Measurements from ENCODE around the gene RPTOR. TPM values are rescaled to one million over a fixed set of nuclear protein-coding genes. Genes with fewer than 3 reads are reported as not detected.

The RPTOR gene
- total RNA-seq, 1 donor from 2014 or later, result 18.8 TPM

GRCh38 chr17:80633994-80634566, 89.4 kb downstream of the RPTOR start:
- ATAC-seq (no peak), DNase-seq (ENCODE audit: low spot score) (no peak)

- no peak for ATAC-seq
- DNase-seq (ENCODE audit: low spot score), result no peak
These were observed 91.9 kb downstream of the RPTOR start for GRCh38 chr17:80636361-80637018.

GRCh38 chr17:80637048-80637781, 92.6 kb downstream of the RPTOR start:
- ATAC-seq (no peak), DNase-seq (ENCODE audit: low spot score) (peak; percentile 42)

GRCh38 chr17:80639658-80640057, 95.0 kb downstream of the RPTOR start:
- DNase-seq (ENCODE audit: low spot score), result no peak
- ATAC-seq, result no peak

GRCh38 chr17:80640366-80641084, 95.9 kb downstream of the RPTOR start:
- ATAC-seq (no peak), DNase-seq (ENCODE audit: low spot score) (no peak)

GRCh38 chr17:80643326-80644099, 98.9 kb downstream of the RPTOR start:
- ATAC-seq, result no peak
- no peak for DNase-seq (ENCODE audit: low spot score)

GRCh38 chr17:80644536-80644935, 99.9 kb downstream of the RPTOR start:
- ATAC-seq (no peak), DNase-seq (ENCODE audit: low spot score) (no peak)

- ATAC-seq, result no peak
- DNase-seq (ENCODE audit: low spot score), result no peak
These were observed 101.2 kb downstream of the RPTOR start for GRCh38 chr17:80645706-80646325.

- no peak for ATAC-seq
- no peak for DNase-seq (ENCODE audit: low spot score)
These were observed 101.7 kb downstream of the RPTOR start for GRCh38 chr17:80646328-80646727.

GRCh38 chr17:80647746-80648145, 103.1 kb downstream of the RPTOR start:
- no peak for ATAC-seq
- no peak for DNase-seq (ENCODE audit: low spot score)

GRCh38 chr17:80649200-80649644, 104.6 kb downstream of the RPTOR start:
- DNase-seq (ENCODE audit: low spot score) (no peak), ATAC-seq (no peak)

- DNase-seq (ENCODE audit: low spot score), result no peak
- ATAC-seq, result no peak
These were observed 105.2 kb downstream of the RPTOR start for GRCh38 chr17:80649672-80650330.

GRCh38 chr17:80650331-80650672, 105.7 kb downstream of the RPTOR start:
- DNase-seq (ENCODE audit: low spot score) (no peak), ATAC-seq (no peak)

GRCh38 chr17:80650751-80651518, 106.3 kb downstream of the RPTOR start:
- DNase-seq (ENCODE audit: low spot score), result no peak
- no peak for ATAC-seq

GRCh38 chr17:80652756-80653330, 108.2 kb downstream of the RPTOR start:
- DNase-seq (ENCODE audit: low spot score), result no peak
- ATAC-seq, result no peak

- DNase-seq (ENCODE audit: low spot score) (no peak), ATAC-seq (peak; percentile 89)
These were observed 109.2 kb downstream of the RPTOR start for GRCh38 chr17:80653856-80654255.

GRCh38 chr17:80655608-80656007, 111.0 kb downstream of the RPTOR start:
- ATAC-seq (no peak), DNase-seq (ENCODE audit: low spot score) (no peak)

GRCh38 chr17:80656590-80656989, 112.0 kb downstream of the RPTOR start:
- ATAC-seq, result no peak

GRCh38 chr17:80657561-80657960, 112.9 kb downstream of the RPTOR start:
- no peak for ATAC-seq
- DNase-seq (ENCODE audit: low spot score), result no peak

More at GRCh38 chr17:80656590-80656989, 112.0 kb downstream of the RPTOR start:
- DNase-seq (ENCODE audit: low spot score), result no peak
